Cardiac septum (tissue), 1 donor: ENCODE data around the gene TOR2A. TPM values are rescaled to one million over a fixed set of nuclear protein-coding genes. Genes with fewer than 3 reads are reported as not detected.
A peak's percentile ranks its signal among the peaks of the same experiment; 100 is the strongest.
"Not testable (repeated sequence)": the region's sequence is repeated elsewhere in the genome, so short reads cannot be mapped to it uniquely, and the experiment has no call there.

Source experiments
- DNase-seq: peaks from one replicate; pipeline ENCODE4 v3.0.0-alpha.2; 2020; ENCODE audit warnings: low spot score
- intact Hi-C: fragments of 100-400 bp; cut with DNase I; formaldehyde crosslinking; loops from one replicate; pipeline ENCODE4 v1.14.0; 2022
- total RNA-seq: library from RNA; stranded (reverse); fragmentation: NEBNext Ultra II Directional; extraction: Animal tissue kit (Norgen Biotek cat#: 25700); gene quantifications from one replicate; pipeline ENCODE4 v1.2.1, GENCODE V29; 2021
- donor health status: DM: no; HTN: no; CAD: no.

TOR2A gene
- total RNA-seq, 1 donor from 2014 or later: 4.4 TPM

DNA sequence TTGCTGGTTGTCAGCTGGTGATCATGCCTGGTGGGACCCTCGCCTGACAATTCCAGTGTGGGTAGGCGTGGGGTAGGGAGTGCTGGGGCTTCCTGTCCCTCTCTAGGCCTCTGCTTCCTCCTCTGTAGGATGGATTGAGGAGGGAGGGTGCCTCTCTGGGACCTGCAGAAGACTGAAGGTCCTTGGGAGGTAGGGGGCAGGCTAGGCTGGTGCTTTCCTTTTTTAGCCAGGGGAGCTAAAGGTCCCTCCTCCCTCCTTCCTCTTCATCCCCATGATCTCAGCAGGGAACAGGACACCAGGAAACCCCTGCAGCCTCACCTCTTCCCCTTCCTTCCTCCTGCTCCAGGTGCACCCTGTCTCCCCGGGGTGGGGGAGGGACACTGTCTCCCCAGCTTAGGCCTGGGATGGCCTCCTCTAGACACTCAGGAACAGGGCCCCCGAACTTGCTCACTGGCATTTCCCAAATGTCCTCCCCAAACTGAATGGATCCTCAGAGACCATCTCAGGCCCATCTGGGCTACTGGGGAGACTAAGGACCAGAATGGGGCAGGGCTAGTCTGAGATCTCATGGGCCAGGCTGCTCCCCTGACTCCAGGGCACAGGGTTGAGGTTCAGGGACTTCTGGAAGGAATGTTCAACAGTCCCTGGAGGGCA is 35.0 kb upstream of the TOR2A start:
- intact Hi-C loops: no loop called here
- DNase-seq: no peak

GRCh38 chr9:127769101-127769500 is 34.0 kb upstream of the TOR2A start:
- DNase-seq: no peak
- intact Hi-C loops: no loop called here

DNA sequence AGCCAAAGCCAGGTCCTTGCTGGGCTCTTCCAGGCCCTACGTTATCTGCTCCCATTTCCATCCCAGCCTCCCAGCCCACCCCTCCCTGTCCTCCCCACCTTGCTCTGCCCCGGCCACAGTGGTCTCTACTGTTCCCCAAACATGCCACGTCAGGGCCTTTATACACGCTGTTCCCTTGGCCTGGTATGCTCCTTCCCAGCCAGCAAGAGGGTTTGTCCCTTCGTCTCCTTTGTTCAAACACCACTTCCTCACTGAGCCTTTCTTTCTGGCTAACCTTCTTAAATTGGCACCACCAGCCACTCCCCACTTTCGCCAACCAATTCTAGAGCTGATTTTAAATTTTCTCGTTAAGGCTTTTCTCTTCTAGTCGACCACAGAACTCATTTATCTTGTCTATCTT is 33.6 kb upstream of the TOR2A start:
- no peak for DNase-seq
- intact Hi-C loops: no loop called here

DNA sequence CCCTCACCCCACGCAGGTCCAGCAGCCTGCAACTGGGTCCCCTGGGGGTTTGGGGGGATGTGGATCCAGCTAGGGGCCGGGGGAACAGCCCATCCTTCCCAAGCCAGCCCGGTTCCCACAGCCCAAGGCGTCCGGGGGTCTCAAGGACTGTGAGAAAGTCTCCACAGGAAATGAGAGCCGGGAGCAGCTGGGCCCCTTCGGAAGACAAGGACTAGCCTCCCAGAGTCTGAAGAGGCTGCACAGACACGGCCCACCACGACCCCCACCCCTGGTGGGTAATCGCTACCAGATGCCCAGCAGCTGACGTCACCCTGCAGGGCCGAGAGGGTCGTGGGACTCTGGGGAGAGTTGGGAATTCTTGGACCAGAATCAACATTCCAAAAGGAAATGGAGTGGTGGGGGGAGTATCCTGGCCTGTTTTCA is 32.8 kb upstream of the TOR2A start:
- intact Hi-C loops: no loop called here
- DNase-seq: no peak

DNA sequence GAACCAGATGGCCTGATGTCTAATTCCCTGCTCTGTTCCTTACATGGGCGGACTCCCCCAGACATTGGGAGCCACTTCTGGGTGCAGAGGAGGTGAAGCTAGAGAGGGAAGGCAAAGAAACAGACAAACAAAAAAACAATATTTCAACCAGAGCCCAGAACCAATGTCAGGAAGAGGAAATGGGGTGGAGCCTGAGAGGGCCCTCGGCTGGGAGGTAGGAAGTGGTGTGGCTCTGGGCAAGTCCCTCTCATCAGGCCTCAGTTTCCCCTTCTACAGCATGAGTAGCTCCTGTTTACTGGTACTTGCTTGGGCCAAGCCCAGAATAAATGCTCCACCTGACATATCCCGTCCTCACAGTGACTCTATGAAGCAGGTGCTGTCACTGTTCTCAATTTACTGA is 32.3 kb upstream of the TOR2A start:
- intact Hi-C loops: no loop called here
- no peak for DNase-seq

DNA sequence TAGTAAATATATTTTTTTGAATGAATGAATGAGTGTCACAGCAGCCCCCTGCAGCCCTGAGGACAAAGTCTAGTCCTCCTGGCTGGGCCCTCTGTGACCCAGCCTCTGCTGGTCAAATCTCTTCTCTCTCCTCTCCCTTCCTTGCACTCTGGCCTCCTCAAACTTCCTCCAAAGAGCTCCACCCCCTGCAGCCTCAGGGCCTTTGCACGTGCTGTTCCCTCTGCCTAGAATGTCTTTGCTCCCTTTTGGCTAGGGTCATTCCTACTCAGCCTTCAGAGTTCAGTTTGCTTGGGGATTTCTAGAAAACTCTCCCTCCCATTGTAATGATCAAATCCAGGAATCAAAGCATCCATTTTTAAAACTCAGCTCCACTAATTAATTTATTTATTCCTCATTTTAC is 30.3 kb upstream of the TOR2A start:
- intact Hi-C loops: no loop called here
- DNase-seq: no peak

DNA sequence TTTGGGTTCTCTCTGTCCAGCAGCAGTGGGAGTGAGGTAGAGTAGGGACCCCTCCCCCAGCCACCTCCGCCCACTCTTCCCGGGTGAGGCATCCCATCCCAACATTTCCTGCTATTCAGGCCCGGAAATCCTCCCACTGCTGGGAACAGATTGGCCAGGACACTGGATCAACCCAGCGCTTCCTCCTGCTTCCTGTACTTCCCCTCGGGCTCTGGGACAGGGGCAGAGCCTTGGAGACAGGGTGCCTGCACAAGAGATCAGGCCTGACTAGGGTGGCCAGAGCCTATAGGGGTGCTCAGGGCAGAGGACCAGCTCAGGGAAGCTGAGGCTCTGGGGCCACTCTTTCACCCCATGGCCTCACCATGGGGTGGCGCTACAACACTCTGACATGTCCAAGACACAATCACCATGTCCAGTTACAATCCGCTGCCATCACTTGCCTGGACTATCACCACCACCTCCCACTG is 28.9 kb upstream of the TOR2A start:
- intact Hi-C loops: no loop called here
- DNase-seq: peak; percentile 85

- intact Hi-C loops: no loop called here
- peak; percentile 88 for DNase-seq
These were observed 27.1 kb upstream of the TOR2A start for GRCh38 chr9:127762111-127762676.

- intact Hi-C loops: no loop called here
- DNase-seq: no peak
These were observed 26.4 kb upstream of the TOR2A start for GRCh38 chr9:127761491-127761956.

GRCh38 chr9:127761061-127761460 is 26.0 kb upstream of the TOR2A start:
- no peak for DNase-seq
- intact Hi-C loops: no loop called here

GRCh38 chr9:127758843-127759242 is 23.7 kb upstream of the TOR2A start:
- intact Hi-C loops: no loop called here
- DNase-seq: no peak

DNA sequence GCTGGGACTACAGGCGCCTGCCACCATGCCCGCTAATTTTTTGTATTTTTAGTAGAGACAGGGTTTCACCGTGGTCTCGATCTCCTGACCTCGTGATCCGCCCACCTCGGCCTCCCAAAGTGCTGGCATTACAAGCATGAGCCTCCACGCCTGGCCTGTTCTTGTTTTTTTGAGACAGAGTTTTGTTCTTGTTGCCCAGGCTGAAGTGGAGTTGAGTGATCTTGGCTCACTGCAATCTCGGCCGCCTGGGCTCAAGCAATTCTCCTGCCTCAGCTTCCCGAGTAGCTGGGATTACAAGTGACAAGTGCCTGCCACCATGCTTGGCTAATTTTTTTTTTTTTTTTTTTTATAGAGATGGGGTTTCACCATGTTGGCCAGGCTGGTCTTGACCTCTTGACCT is 21.7 kb upstream of the TOR2A start:
- intact Hi-C loops, DNase-seq: not testable (repeated sequence)

DNA sequence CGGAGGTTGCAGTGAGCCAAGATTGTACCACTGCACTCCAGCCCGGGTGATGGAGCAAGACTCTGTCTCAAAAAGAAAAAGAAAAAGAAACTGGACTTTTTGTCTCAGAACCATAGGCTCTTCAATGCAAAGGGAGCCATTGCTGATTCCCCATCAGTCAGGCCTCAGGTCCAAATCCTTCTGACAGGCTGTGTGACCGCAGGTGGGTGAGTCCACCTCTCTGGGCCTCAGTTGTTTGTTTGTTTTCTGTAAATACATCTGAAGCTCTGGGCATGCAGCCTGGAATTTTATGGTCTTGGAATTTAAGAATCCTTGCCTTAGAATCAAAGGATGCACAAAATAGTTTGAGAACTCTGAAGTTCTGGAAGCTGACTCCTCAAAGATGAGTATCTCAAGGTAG is 21.1 kb upstream of the TOR2A start:
- intact Hi-C loops: no loop called here
- no peak for DNase-seq

- intact Hi-C loops: no loop called here
- DNase-seq: no peak
These were observed 20.3 kb upstream of the TOR2A start for GRCh38 chr9:127755061-127756060.

GRCh38 chr9:127754099-127755060 is 19.3 kb upstream of the TOR2A start:
- DNase-seq: no peak
- intact Hi-C loops: no loop called here

- no peak for DNase-seq
- intact Hi-C loops: no loop called here
These were observed 18.5 kb upstream of the TOR2A start for GRCh38 chr9:127753622-127754021.

GRCh38 chr9:127753148-127753547 is 18.1 kb upstream of the TOR2A start:
- no peak for DNase-seq
- intact Hi-C loops: no loop called here

- intact Hi-C loops: no loop called here
- no peak for DNase-seq
These were observed 16.4 kb upstream of the TOR2A start for GRCh38 chr9:127751269-127752054.
